ENCODE measurements around the gene PIGN. TPM values are rescaled to one million over a fixed set of nuclear protein-coding genes. Genes with fewer than 3 reads are reported as not detected.

Gene PIGN
- polyA plus RNA-seq, 3 donors: 4.1 to 14.7 (median 14.6) TPM

- H3K4me1 ChIP-seq (ENCODE audit: control insufficient read depth in 1 of 2, insufficient read depth in 2 of 2, low read length in 2 of 2): no peaks in the 10 kb centered on the region
- Mint-ChIP-seq H3K4me1 (peaks cover 9% of the 10 kb centered on the region), H3K4me3 (no peak overlapping the region), H3K9me3 (peaks cover 0 to 28% (median 9%) of the 10 kb centered on the region in 7 donors), H3K36me3 (peaks cover 25 to 26% of the 10 kb centered on the region in 2 donors), H3K27me3 (ENCODE audit: low read depth in 3 of 3) (no peaks in the 10 kb centered on the region), H3K27ac (no peak overlapping the region)
- H2AFZ ChIP-seq (ENCODE audit: insufficient read depth, low read depth, low read length, poor library complexity, severe bottlenecking): no peak overlapping the region
- intact Hi-C loops (cut with micrococcal nuclease): no loop called here
- no peaks in the 10 kb centered on the region for H4K20me1 ChIP-seq (ENCODE audit: insufficient read depth, low read length)
- H3K4me3 ChIP-seq (replicated peaks in 1 of 3; ENCODE audit: low read depth in 2 of 3, low read length in 3 of 3): no peak overlapping the region
- no peak overlapping the region for H3K27ac ChIP-seq (ENCODE audit: low read depth in 1 of 2, low read length in 2 of 2)
- 43% methylated on average over 1 of the region's 7 CpGs for WGBS (ENCODE audit: insufficient coverage)
- DNase-seq: no peak
- no peaks in the 10 kb centered on the region for H3K79me2 ChIP-seq (ENCODE audit: insufficient read depth, low read length)
- H3K36me3 ChIP-seq (replicated peaks in 1 of 2; ENCODE audit: control insufficient read depth in 1 of 2, insufficient read depth in 2 of 2, low read length in 2 of 2): peaks cover 3 to 13% of the 10 kb centered on the region in 2 donors
- no peak overlapping the region for H3K4me2 ChIP-seq (replicated peaks; ENCODE audit: extremely low read depth, low read length, poor library complexity, severe bottlenecking)
- no peaks in the 10 kb centered on the region for H3K27me3 ChIP-seq (ENCODE audit: control insufficient read depth in 2 of 2, insufficient read depth in 2 of 2, low read length in 2 of 2)
- H3K9ac ChIP-seq (ENCODE audit: insufficient read depth, low read length, poor library complexity, severe bottlenecking): no peak overlapping the region
- H3K9me3 ChIP-seq (replicated peaks in 1 of 2; ENCODE audit: control insufficient read depth in 1 of 2, insufficient read depth in 1 of 2, low read length in 2 of 2): peaks cover 0 to 2% of the 10 kb centered on the region in 2 donors
- no peak for TF ChIP-seq CTCF (IDR thresholded peaks at IDR 0.05)
Measured at GRCh38 chr18:62164310-62164709, 22.5 kb downstream of the PIGN start.

DNA sequence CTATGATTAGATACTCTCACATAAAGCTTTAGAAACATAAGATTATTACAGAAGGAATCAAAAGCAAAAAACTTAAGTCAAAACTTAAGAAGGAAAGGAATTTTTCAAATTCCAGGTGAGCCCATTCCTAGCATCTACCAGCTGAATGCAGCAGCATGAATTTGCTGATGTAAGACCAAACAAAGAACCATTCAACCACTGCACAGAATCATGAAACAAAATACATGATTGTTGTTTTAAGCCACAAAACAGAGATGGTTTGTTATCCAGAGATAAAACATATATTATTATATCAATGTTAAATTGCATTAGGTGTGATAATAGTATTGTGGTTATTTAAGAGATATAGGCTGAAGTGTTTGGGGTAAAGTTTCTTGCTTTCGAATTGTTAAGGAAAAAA lies 29.0 kb downstream of the PIGN start:
- Histone ChIP-seq H3K4me3 (replicated peaks in 1 of 3; ENCODE audit: low read depth in 2 of 3, low read length in 3 of 3) (no peak overlapping the region), H2AFZ (ENCODE audit: insufficient read depth, low read depth, low read length, poor library complexity, severe bottlenecking) (no peak overlapping the region), H4K20me1 (ENCODE audit: insufficient read depth, low read length) (no peaks in the 10 kb centered on the region), H3K27me3 (ENCODE audit: control insufficient read depth in 2 of 2, insufficient read depth in 2 of 2, low read length in 2 of 2) (no peaks in the 10 kb centered on the region), H3K79me2 (ENCODE audit: insufficient read depth, low read length) (no peaks in the 10 kb centered on the region), H3K9ac (ENCODE audit: insufficient read depth, low read length, poor library complexity, severe bottlenecking) (no peak overlapping the region), H3K9me3 (replicated peaks in 1 of 2; ENCODE audit: control insufficient read depth in 1 of 2, insufficient read depth in 1 of 2, low read length in 2 of 2) (no peaks in the 10 kb centered on the region), H3K4me1 (ENCODE audit: control insufficient read depth in 1 of 2, insufficient read depth in 2 of 2, low read length in 2 of 2) (no peaks in the 10 kb centered on the region), H3K4me2 (replicated peaks; ENCODE audit: extremely low read depth, low read length, poor library complexity, severe bottlenecking) (no peak overlapping the region), H3K27ac (ENCODE audit: low read depth in 1 of 2, low read length in 2 of 2) (no peak overlapping the region), H3K36me3 (replicated peaks in 1 of 2; ENCODE audit: control insufficient read depth in 1 of 2, insufficient read depth in 2 of 2, low read length in 2 of 2) (peaks cover 14 to 31% of the 10 kb centered on the region in 2 donors)
- H3K27me3 Mint-ChIP-seq (ENCODE audit: low read depth in 3 of 3): peaks cover 0 to 2% (median 0%) of the 10 kb centered on the region in 3 donors
- no peak for DNase-seq
- WGBS (ENCODE audit: insufficient coverage): no CpG with 5 or more reads among the region's 1 CpG
- peaks cover 3% of the 10 kb centered on the region for H3K4me1 Mint-ChIP-seq
- no peaks in the 10 kb centered on the region for H3K9me3 Mint-ChIP-seq
- H3K27ac Mint-ChIP-seq: peak overlapping the region in 1 of 7 donors; percentile 76
- no peak for TF ChIP-seq CTCF (IDR thresholded peaks at IDR 0.05)
- intact Hi-C loops (cut with micrococcal nuclease): no loop called here
- no peak overlapping the region for H3K4me3 Mint-ChIP-seq
- H3K36me3 Mint-ChIP-seq: peaks cover 39 to 40% of the 10 kb centered on the region in 2 donors

All from CD14-positive monocyte (primary cell).